SJSA1 (cell line): ENCODE data around the gene ZHX3. TPM values are rescaled to one million over a fixed set of nuclear protein-coding genes. Genes with fewer than 3 reads are reported as not detected.

Experiments
- DNase-seq, 2 experiments: peaks; one replicate each; pipeline ENCODE4 v3.0.0-alpha.2; 2015 to 2020; ENCODE audit warnings: low spot score in 2 of 2, low read depth in 1 of 2
- H3K27ac ChIP-seq: fragments of 250-450 bp; sonication (Bioruptor Pico); 2 replicates; pipeline ENCODE4 v1.5.1; 2020; ENCODE audit warnings: mild to moderate bottlenecking, moderate library complexity
- H3K27me3 ChIP-seq: fragments of 250-450 bp; sonication (Bioruptor Pico); replicated peaks from 2 replicates; pipeline ENCODE4 v1.5.1; 2020; ENCODE audit warnings: mild to moderate bottlenecking, moderate library complexity
- H3K36me3 ChIP-seq: fragments of 250-450 bp; sonication (Bioruptor Pico); 2 replicates; pipeline ENCODE4 v1.5.1; 2020; ENCODE audit warnings: mild to moderate bottlenecking
- H3K4me1 ChIP-seq: fragments of 250-450 bp; sonication (Bioruptor Pico); replicated peaks from 2 replicates; pipeline ENCODE4 v1.6.1; 2021; ENCODE audit warnings: mild to moderate bottlenecking
- H3K4me3 ChIP-seq: fragments of 250-450 bp; sonication (Bioruptor Pico); 2 replicates; pipeline ENCODE4 v1.5.1; 2020; ENCODE audit warnings: mild to moderate bottlenecking
- H3K9me3 ChIP-seq: fragments of 250-450 bp; sonication (Bioruptor Pico); replicated peaks from 2 replicates; pipeline ENCODE4 v1.5.1; 2020; ENCODE audit warnings: mild to moderate bottlenecking
- total RNA-seq: library from RNA; depleted of rRNA; stranded (reverse); fragments of >200 nt; shearing (Covaris generic); gene quantifications from 2 replicates; pipeline ENCODE4 v1.2.3, GENCODE V29; 2014

ZHX3 gene
- total RNA-seq, 1 experiment from 2014 or later: 19.3 TPM

DNA sequence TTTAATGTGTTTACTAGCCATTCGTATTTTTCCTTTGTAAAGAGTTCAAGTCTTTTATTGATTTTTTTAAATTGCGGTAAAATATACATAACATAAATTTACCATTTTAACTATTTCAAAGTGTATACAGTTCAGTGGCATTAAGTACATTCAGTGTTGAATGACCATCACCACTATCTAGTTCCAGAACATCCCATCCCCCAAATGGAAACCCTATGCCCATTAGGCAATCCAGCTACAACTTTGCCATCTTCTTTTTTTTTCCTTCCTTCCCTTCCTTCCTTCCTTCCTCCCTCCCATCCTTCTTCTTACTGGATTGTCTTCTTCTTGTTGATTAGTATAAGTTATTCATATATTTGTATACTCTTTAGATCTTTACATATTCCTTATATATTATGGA lies 31.7 kb upstream of the ZHX3 start:
- no peaks in the 10 kb centered on the region for H3K9me3 ChIP-seq
- no peak overlapping the region for H3K27ac ChIP-seq
- H3K27me3 ChIP-seq: no peaks in the 10 kb centered on the region
- DNase-seq: no peak
- H3K4me1 ChIP-seq: no peaks in the 10 kb centered on the region
- H3K4me3 ChIP-seq: no peak overlapping the region
- H3K36me3 ChIP-seq: no peaks in the 10 kb centered on the region

DNA sequence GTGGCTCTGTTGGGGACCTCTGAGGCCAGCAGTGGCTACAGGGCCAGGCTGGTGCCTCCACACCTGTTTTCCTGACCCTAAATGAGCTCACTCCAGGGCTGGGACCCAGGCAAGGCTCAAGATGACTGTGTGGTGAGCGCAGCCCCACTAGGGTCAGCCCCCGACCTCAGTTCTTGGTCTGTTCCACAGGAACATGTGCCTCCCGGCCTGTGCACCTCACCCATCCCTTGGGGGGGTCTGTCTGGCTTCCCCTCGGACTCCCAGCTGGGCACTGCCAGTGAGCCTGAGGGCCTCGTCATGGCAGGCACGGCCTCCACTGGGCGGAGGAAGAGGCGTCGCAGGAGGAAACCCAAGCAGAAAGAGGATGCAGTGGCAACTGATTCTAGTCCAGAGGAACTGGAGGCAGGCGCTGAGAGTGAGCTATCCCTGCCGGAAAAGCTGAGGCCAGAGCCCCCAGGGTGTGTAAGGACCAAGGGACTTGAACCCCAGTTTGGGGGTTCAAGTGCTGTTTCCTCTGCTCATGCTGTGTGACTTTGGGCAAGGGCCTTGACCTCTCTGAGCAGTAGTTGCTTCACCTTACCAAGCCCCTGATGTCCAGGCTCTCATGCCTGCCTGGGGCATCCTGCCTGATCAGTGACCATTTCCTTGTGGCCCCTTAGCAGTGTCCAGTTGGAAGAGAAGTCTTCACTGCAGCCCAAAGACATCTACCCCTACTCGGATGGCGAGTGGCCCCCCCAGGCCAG lies 31.1 kb upstream of the ZHX3 start:
- Histone ChIP-seq H3K9me3 (no peaks in the 10 kb centered on the region), H3K27ac (no peak overlapping the region), H3K4me3 (no peak overlapping the region), H3K27me3 (no peaks in the 10 kb centered on the region), H3K36me3 (no peaks in the 10 kb centered on the region), H3K4me1 (no peaks in the 10 kb centered on the region)
- DNase-seq: no peak

DNA sequence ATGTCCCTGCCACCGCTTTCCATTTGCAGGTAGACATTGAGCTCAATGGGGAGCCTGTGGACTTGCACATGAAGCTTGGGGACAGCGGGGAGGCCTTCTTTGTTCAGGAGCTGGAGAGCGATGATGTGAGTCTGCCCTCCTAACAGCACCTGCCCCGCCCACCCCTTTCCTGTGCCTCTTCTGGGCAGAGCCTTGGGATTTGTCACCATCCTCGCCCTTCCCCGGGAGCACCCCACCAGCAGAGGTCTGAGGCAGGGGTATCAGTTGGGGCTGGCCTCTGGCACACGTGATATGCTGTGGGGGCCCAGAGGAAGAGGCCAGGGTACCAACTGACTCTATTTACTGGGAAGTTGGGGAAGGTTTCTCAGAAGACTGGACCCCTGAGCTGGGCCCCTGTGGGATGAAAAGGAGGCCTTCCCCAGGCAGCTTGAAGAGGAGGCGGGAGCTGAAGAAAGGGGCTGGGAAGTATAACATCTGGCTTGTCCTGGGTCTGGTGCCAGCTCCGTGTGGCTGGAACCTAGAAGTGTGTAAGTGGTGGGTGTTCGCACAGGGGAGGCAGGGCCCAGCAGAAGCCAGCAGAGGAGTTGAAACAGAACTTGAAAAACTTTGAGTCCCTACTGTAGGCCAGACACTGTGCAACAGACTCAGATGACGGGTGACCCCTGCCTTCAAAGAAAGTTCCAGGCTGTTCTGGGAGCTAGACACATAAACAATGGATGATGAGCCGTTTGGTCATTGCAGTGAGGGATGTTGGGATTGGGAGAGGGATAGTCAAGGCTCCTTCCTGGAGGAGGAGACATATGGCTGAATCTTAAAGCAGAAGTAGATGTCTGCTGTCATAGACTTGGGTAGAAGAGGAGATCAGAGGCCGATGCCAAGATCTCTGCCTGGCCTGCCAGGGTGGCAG lies 30.2 kb upstream of the ZHX3 start:
- H3K27ac ChIP-seq: no peak overlapping the region
- no peaks in the 10 kb centered on the region for H3K4me1 ChIP-seq
- H3K9me3 ChIP-seq: no peaks in the 10 kb centered on the region
- no peaks in the 10 kb centered on the region for H3K36me3 ChIP-seq
- H3K27me3 ChIP-seq: no peaks in the 10 kb centered on the region
- DNase-seq: no peak
- H3K4me3 ChIP-seq: no peak overlapping the region

DNA sequence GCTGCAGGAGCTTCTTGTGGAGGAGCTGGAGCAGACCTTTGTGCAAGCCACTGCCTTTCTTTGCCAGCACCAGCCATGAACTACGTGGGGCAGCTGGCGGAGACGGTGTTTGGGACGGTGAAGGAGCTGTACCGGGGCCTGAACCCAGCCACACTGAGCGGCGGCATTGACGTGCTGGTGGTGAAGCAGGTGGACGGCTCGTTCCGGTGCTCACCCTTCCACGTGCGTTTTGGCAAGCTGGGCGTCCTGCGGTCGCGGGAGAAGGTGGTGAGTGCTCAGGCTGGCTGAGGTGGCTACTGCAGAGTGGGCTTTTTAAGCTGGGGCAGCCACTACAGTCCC lies 28.2 kb upstream of the ZHX3 start:
- Histone ChIP-seq H3K36me3 (no peaks in the 10 kb centered on the region), H3K4me1 (no peaks in the 10 kb centered on the region), H3K9me3 (no peaks in the 10 kb centered on the region), H3K27me3 (no peaks in the 10 kb centered on the region), H3K27ac (no peak overlapping the region), H3K4me3 (no peak overlapping the region)
- DNase-seq: no peak

DNA sequence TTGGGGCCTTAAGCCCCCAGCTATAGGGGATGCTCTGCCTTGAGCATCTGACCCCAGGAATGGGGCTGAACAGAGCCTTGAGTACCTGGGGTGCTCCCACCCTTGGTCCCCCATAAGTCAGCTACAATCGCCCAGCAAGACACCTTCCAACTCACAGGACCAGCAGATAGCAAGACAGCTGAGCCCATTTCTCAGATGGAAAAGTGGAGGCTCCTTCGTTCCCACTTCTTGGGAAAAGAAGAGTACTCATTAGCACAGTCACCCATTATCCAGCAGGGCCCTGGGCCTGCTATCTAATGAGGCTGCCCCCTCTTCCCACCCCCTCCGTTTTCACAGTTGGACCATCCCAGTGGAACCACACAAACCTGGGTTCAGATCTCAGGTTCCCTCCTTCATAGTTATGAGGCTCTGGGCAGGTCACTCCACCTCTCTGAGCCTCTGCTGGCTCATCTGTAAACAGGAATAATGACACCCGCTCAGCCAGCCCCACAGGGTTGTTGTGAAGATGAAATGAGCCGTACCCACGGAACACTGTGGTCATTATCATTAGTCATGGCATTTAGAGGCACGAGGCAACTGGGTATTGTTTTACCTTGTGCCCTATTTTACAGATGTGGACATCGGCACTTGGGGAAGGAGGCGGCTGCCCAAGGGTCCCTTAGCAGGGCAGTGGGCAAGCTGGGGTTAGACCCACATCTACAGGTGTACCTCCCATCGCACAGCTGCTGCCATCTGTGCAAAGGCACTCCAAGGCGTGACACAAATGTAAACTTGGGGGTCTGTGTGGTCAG lies 27.6 kb upstream of the ZHX3 start:
- H3K36me3 ChIP-seq: no peaks in the 10 kb centered on the region
- no peaks in the 10 kb centered on the region for H3K9me3 ChIP-seq
- H3K27me3 ChIP-seq: no peaks in the 10 kb centered on the region
- no peak for DNase-seq
- no peak overlapping the region for H3K4me3 ChIP-seq
- H3K4me1 ChIP-seq: no peaks in the 10 kb centered on the region; the same call in 1 of the 2 replicates
- H3K27ac ChIP-seq: no peak overlapping the region

DNA sequence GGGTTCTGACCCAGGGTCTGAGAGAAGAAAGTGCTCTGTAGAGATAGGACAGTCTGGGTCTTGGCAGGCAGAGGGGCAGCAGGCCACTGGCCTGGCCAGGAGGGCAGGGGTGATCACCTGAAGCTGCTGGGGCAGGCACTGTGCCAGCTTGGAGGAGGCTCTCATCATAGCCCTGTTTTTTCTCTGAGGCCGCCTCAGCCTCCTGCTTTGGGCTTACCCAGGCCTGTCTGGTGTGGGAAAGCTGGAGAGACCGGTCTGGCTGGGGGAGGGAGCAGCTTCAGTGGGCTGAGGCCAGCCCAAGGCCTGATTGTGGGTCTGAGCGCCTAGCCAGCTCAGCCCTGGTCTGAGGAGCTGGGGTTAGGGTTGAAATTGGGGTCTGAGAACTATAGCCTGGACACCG lies 26.9 kb upstream of the ZHX3 start:
- Histone ChIP-seq H3K27ac (no peak overlapping the region), H3K4me3 (no peak overlapping the region), H3K4me1 (peaks cover 3% of the 10 kb centered on the region), H3K36me3 (no peaks in the 10 kb centered on the region), H3K27me3 (no peaks in the 10 kb centered on the region), H3K9me3 (no peaks in the 10 kb centered on the region)
- DNase-seq: no peak

DNA sequence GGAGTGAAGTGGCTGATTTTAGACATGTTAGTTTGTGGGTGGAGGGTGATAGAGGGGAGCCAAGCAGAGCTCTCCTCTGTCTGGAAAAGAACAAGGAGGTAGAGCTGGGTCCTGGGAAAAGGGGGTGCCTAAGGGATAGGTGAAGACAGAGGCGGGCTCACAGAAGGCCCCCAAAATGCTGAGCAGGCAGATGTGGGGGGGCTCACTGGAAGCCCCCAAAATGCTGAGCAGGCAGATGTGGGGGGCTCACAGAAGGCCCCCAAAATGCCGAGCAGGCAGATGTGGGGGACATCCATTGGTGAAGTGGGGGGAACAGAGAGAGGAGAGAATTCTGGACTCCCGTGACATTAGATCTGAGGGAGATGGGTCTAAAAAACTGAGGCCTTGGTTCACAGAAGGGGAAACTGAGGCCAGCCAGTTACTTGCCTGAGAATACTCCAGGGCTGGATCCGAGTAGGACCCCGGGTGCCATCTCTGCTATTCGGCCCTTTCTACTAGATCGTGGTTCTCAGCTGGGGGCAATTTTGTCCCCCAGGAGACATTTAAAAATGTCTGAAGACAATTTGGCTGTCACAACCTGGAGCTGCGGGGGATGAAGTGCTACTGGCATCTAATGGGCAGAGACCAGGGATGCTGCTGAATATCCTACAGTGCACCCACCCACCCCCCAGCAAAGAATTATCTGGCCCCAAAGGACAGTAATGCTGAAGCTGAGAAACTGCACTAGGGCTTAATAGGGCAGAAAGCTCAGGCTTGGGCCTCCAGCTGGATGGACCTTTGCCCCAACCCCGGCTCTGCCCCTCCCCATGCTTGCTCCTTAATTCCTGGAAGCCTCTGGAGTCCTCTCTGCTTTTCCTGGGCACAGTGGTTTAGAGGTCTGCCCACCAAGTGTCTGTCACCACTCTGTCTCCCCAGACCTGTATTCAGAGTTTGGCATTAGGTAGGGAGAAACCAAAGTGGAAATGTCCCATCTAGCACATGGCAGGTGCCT lies 25.2 kb upstream of the ZHX3 start:
- Histone ChIP-seq H3K4me1 (peaks cover 3% of the 10 kb centered on the region), H3K36me3 (no peaks in the 10 kb centered on the region), H3K4me3 (no peak overlapping the region), H3K27ac (no peak overlapping the region), H3K9me3 (no peaks in the 10 kb centered on the region), H3K27me3 (no peaks in the 10 kb centered on the region)
- DNase-seq: no peak

DNA sequence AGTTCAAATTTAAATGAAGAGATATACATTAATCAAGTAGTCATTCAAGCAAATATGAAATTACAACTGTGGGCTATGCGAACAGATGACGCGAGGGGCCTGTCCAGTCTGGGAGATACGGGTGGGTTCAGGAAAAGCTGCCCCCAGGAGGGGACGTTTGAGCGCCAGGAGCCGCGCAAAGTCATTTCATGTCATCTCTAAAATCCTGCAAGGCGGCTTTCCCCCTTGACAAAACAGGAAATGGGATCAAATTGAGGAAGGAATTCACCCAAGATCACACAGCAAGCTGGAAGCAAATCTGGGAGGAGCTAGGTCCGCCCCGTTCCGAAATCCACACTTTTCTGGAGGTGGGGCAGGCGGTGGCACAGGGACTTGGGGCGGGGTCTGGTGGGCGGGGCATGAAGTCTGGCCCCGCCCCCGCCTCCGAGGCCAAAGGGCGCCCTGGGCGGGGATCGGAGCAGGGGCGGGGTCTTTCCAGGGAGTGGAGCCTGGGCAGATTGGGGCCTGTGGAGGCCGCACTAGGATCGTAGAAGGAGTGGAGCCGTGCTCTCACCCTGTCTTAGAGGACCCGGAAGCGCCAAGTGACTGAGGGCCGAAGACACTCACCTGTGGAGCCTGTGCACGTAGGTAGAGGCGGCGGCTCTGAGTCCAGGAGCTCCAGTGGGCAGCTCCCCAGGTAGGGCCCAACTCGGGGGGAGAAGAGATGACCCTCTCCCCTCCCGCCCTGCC lies 23.0 kb upstream of the ZHX3 start, which contains the start of gene LPIN3:
Gene LPIN3 (plus strand): TSS at position 495 of the 729 bp plus-strand sequence. CDS start 4,983 bp downstream, outside the sequence.
- no peak for DNase-seq
- no peaks in the 10 kb centered on the region for H3K9me3 ChIP-seq
- no peak within 1 kb of the TSS for H3K4me3 ChIP-seq
- no peaks in the 10 kb centered on the region for H3K36me3 ChIP-seq
- no peaks in the 10 kb centered on the region for H3K27me3 ChIP-seq
- peaks cover 3% of the 10 kb centered on the region for H3K4me1 ChIP-seq
- H3K27ac ChIP-seq: no peak within 1 kb of the TSS

DNA sequence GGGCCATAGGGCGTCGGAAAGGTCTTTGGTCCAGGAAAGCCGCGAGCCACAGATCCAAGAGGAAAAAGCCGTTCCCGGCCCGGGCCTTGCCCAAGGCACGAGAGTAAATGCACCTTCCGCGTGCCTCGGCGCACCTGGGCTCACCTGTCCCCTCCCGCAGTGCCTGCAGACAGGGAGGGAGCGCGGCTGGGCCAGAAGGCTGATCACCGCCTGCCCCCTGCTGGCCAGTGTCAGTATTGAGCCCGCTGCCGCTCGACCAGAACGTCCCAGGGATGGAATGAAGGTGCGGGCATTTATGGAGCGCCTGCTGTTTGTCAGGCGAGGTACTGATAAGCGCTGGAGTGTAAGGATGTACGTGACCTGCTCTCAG lies 22.4 kb upstream of the ZHX3 start:
- DNase-seq: peak; percentile 66
- Histone ChIP-seq H3K36me3 (no peaks in the 10 kb centered on the region), H3K27me3 (no peaks in the 10 kb centered on the region), H3K4me1 (peaks cover 4% of the 10 kb centered on the region), H3K4me3 (no peak overlapping the region), H3K9me3 (no peaks in the 10 kb centered on the region), H3K27ac (no peak overlapping the region)

DNA sequence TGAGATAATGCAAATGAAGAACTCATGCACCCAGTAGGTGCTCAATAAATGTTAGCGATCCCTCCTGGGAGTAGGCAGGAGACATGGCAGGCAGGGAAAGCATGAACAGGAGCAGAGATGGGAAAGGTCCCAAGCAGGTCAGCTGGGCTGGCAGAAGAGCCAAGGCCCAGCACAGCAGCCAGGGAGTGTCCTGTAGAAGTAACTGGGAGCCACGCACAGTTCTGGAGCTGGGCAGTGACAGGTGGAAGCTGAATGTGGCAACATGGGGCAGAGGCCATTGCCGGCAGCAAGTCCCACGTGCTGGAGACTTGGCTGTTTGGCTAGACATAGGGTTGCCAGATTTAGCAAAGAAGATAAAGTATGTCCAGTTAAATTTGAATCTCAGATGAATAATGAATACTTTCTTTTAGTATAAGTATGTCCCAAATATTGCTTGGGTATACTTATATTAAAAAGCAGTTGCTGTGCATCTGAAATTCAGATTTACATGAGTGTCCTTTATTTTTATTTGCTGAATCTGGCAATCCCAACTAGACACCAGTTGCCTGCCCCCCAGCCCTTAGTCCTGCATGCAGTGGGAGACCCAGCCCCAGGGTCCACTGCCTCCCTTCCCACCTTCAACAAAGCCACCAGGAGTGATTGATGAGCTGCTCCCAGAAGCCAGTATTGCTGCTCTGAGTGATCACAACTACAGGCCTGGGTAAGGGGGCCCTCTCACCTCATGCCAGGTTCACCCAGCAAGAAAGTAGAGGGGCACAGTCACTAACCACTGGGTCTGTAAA lies 19.4 kb upstream of the ZHX3 start:
- no peaks in the 10 kb centered on the region for H3K36me3 ChIP-seq

DNA sequence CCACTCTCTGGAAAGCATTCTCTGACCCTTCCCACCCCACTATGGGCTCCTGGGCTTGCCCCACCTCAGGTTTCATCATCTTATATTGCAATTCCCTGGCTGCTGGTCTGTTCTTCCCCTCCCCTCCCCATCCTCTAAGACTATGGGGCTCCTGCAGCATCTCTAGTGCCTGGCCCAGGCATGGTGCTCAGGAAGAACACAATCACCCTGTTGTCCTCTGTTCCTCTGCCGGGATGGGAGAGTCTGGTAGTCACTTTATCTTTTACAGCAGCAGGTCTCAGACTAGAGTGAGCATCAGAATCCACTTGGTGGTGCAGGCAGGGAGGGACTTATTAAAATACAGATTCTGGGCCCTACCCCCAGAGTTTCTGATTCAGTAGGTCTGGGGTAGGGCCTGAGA lies 18.1 kb upstream of the ZHX3 start:
- Histone ChIP-seq H3K36me3 (no peaks in the 10 kb centered on the region), H3K27me3 (no peaks in the 10 kb centered on the region), H3K4me3 (no peak overlapping the region), H3K27ac (no peak overlapping the region), H3K9me3 (no peaks in the 10 kb centered on the region), H3K4me1 (peaks cover 17% of the 10 kb centered on the region)
- DNase-seq: no peak

More for the DNA sequence above, 19.4 kb upstream of the ZHX3 start:
- H3K27me3 ChIP-seq: no peaks in the 10 kb centered on the region
- no peak for DNase-seq
- H3K9me3 ChIP-seq: no peaks in the 10 kb centered on the region
- H3K4me1 ChIP-seq: peaks cover 17% of the 10 kb centered on the region
- H3K4me3 ChIP-seq: no peak overlapping the region
- H3K27ac ChIP-seq: no peak overlapping the region
